Activated T-cell treated with anti-CD3 and anti-CD28 coated beads, Interleukin-2, amount 50 U/mL, for 24 hours (primary cell): ENCODE measurements around the gene GPR132.
"Not testable (repeated sequence)": the region's sequence is repeated elsewhere in the genome, so short reads cannot be mapped to it uniquely, and the experiment has no call there.

Experiments used
- DNase-seq: peaks from one replicate; pipeline ENCODE4 v3.0.0-alpha.2; 2020
- H3K27ac Mint-ChIP-seq: 2 replicates; pipeline ENCODE4 v1.8.0; 2020; ENCODE audit warnings: mild to moderate bottlenecking, mixed read lengths
- H3K27me3 Mint-ChIP-seq: 2 replicates; pipeline ENCODE4 v1.8.0; 2020; ENCODE audit warnings: mixed read lengths
- H3K36me3 Mint-ChIP-seq: 2 replicates; pipeline ENCODE4 v1.8.0; 2020; ENCODE audit warnings: low read depth, mixed read lengths
- H3K4me1 Mint-ChIP-seq: 2 replicates; pipeline ENCODE4 v1.8.0; 2020; ENCODE audit warnings: low read depth, mixed read lengths
- H3K4me3 Mint-ChIP-seq: 2 replicates; pipeline ENCODE4 v1.8.0; 2020; ENCODE audit warnings: mild to moderate bottlenecking, moderate library complexity, mixed read lengths
- H3K9me3 Mint-ChIP-seq: 2 replicates; pipeline ENCODE4 v1.8.0; 2020; ENCODE audit warnings: mixed read lengths

Gene GPR132

DNA sequence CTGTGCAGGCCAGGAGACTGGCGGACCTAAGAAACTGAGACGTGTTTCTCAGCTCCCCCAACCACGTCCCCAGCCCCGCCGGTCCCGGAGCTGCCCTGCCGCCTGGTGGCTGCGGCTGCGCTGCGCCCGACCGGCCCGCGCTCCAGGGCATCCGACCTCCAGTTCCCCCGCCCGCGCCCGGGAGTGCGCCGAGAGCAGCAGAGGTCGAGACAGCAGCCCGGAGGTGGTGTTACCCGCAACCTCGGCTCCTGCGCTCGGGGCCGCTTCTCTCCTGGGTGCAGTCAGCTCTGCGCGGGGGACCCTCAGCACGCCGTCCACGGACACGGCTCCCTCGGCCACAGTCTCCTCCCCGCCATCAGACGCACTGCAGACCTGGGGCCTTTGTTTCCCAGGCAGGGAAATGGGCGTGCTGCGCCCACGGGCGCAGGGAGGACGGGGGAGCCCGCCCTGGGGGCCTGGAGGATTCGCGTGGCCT, 21.6 kb upstream of the GPR132 start:
- Mint-ChIP-seq H3K27me3 (peaks cover 2% of the 10 kb centered on the region), H3K27ac (peak overlapping the region; percentile 76)

DNA sequence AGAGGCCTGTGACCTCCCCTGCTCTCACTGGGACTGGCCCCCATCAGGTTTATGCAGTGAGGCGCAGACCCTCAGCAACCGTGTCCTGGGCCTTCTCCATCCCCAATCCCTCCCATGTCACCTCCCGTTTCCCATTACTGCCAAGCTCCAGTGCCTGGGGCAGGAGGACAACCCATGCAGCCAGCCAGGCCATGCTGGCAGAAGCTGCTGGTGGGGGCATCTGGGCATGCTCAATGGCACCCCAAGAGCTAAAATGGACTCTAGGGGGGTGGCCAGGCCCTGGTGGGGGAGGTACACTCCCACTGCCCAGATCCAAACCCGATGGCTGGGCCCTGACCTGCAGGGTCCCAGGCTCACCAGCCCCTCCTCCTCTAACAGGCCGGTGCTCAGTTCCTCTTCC, 20.5 kb upstream of the GPR132 start:
- Mint-ChIP-seq H3K9me3 (no peaks in the 10 kb centered on the region), H3K27me3 (peaks cover 2% of the 10 kb centered on the region), H3K27ac (no peak overlapping the region)

More for the DNA sequence above, 21.6 kb upstream of the GPR132 start:
- DNase-seq: peak; percentile 91
- H3K36me3 Mint-ChIP-seq: no peaks in the 10 kb centered on the region
- H3K4me3 Mint-ChIP-seq: peak overlapping the region; percentile 79
- no peaks in the 10 kb centered on the region for H3K9me3 Mint-ChIP-seq
- peaks cover 21% of the 10 kb centered on the region for H3K4me1 Mint-ChIP-seq

GRCh38 chr14:105084741-105085571, 19.7 kb upstream of the GPR132 start:
- Mint-ChIP-seq H3K27ac (no peak overlapping the region), H3K4me3 (no peak overlapping the region), H3K27me3 (peaks cover 2% of the 10 kb centered on the region), H3K36me3 (no peaks in the 10 kb centered on the region), H3K4me1 (peaks cover 16% of the 10 kb centered on the region), H3K9me3 (no peaks in the 10 kb centered on the region)
- no peak for DNase-seq

More for the DNA sequence above, 20.5 kb upstream of the GPR132 start:
- Mint-ChIP-seq H3K4me3 (no peak overlapping the region), H3K4me1 (peaks cover 20% of the 10 kb centered on the region), H3K36me3 (no peaks in the 10 kb centered on the region)
- no peak for DNase-seq

- Mint-ChIP-seq H3K27ac (no peak overlapping the region), H3K4me1 (peaks cover 16% of the 10 kb centered on the region), H3K27me3 (peaks cover 2% of the 10 kb centered on the region), H3K4me3 (no peak overlapping the region), H3K9me3 (no peaks in the 10 kb centered on the region), H3K36me3 (no peaks in the 10 kb centered on the region)
- no peak for DNase-seq
These were observed 18.9 kb upstream of the GPR132 start for GRCh38 chr14:105083926-105084685.

- Mint-ChIP-seq H3K9me3 (no peaks in the 10 kb centered on the region), H3K36me3 (no peaks in the 10 kb centered on the region), H3K27ac (no peak overlapping the region), H3K4me3 (no peak overlapping the region), H3K4me1 (peaks cover 15% of the 10 kb centered on the region), H3K27me3 (no peaks in the 10 kb centered on the region)
- peak; percentile 3 for DNase-seq
These were observed 17.5 kb upstream of the GPR132 start for GRCh38 chr14:105082703-105083102.

- not testable (repeated sequence) for H3K36me3 Mint-ChIP-seq, H3K4me3 Mint-ChIP-seq, H3K9me3 Mint-ChIP-seq, DNase-seq, H3K27me3 Mint-ChIP-seq, H3K27ac Mint-ChIP-seq
- peaks cover 22% of the 10 kb centered on the region for H3K4me1 Mint-ChIP-seq
These were observed 16.2 kb upstream of the GPR132 start for GRCh38 chr14:105081473-105081872.

DNA sequence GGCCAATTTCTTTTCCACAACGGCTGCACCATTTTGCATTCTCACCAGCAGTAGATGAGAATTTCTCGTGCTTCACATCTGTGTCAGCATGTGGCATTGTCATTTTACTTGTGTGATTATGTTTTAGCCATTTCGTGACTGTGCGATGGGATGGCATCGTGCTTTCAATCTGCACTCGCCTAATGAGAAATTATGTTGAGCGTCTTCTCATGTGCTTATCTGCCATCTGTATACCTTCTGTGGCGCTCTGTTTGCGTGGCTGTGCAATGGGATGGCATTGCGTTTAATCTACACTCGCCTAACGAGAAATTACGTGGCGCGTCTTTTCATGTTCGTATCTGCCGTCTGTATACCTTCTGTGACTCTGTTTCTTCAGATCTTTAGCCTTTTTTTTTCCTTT, 14.9 kb upstream of the GPR132 start:
- no peaks in the 10 kb centered on the region for H3K9me3 Mint-ChIP-seq
- peaks cover 24% of the 10 kb centered on the region for H3K4me1 Mint-ChIP-seq
- DNase-seq: no peak
- no peaks in the 10 kb centered on the region for H3K27me3 Mint-ChIP-seq
- no peaks in the 10 kb centered on the region for H3K36me3 Mint-ChIP-seq
- no peak overlapping the region for H3K27ac Mint-ChIP-seq
- no peak overlapping the region for H3K4me3 Mint-ChIP-seq

DNA sequence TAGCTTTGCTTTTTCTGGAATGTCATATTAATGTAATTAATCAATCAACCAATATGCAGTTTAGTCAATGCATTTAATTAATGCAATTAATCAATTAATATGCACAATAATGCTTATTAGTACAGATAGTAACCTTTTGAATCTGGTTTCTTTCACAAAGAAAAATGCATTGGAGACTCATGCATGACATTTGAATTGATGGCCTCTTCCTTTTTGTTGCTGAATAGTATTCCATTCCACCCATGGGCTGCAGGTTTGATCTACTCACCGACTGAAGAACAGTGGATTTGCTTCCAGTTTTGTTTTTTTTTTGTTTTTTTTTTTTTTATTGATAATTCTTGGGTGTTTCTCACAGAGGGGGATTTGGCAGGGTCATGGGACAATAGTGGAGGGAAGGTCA, 13.1 kb upstream of the GPR132 start:
- Mint-ChIP-seq H3K36me3 (no peaks in the 10 kb centered on the region), H3K27ac (no peak overlapping the region), H3K4me3 (no peak overlapping the region), H3K27me3 (no peaks in the 10 kb centered on the region), H3K9me3 (no peaks in the 10 kb centered on the region), H3K4me1 (peaks cover 24% of the 10 kb centered on the region)
- no peak for DNase-seq

DNA sequence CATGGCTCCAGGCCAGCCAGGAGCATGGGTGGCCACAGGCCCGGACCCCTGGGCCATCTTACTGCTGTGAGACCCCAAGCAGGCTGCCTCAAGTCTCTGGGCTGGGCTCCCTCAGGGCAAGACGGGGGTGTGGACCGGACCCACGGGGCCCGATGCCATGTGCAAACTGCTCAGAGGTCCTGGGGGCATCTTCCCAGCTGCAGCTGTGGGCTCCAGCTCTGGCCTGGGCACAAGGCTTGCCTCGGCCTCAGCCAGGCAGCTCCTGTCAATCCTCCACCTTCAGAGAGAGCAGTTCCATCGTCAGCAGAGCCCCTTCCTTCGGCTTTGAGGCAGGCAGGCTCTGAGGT, 12.4 kb upstream of the GPR132 start:
- no peaks in the 10 kb centered on the region for H3K36me3 Mint-ChIP-seq
- no peak for DNase-seq
- no peak overlapping the region for H3K4me3 Mint-ChIP-seq
- no peak overlapping the region for H3K27ac Mint-ChIP-seq
- no peaks in the 10 kb centered on the region for H3K27me3 Mint-ChIP-seq
- H3K9me3 Mint-ChIP-seq: no peaks in the 10 kb centered on the region
- peaks cover 24% of the 10 kb centered on the region for H3K4me1 Mint-ChIP-seq

GRCh38 chr14:105076805-105077648, 11.8 kb upstream of the GPR132 start:
- no peaks in the 10 kb centered on the region for H3K9me3 Mint-ChIP-seq
- no peak for DNase-seq
- H3K36me3 Mint-ChIP-seq: no peaks in the 10 kb centered on the region
- peak overlapping the region; percentile 84 for H3K27ac Mint-ChIP-seq
- H3K27me3 Mint-ChIP-seq: no peaks in the 10 kb centered on the region
- no peak overlapping the region for H3K4me3 Mint-ChIP-seq
- H3K4me1 Mint-ChIP-seq: peaks cover 27% of the 10 kb centered on the region

GRCh38 chr14:105076296-105076804, 11.1 kb upstream of the GPR132 start:
- no peaks in the 10 kb centered on the region for H3K27me3 Mint-ChIP-seq
- H3K4me1 Mint-ChIP-seq: peaks cover 32% of the 10 kb centered on the region
- no peaks in the 10 kb centered on the region for H3K36me3 Mint-ChIP-seq
- DNase-seq: no peak
- peak overlapping the region; percentile 84 for H3K27ac Mint-ChIP-seq
- no peak overlapping the region for H3K4me3 Mint-ChIP-seq
- H3K9me3 Mint-ChIP-seq: no peaks in the 10 kb centered on the region

DNA sequence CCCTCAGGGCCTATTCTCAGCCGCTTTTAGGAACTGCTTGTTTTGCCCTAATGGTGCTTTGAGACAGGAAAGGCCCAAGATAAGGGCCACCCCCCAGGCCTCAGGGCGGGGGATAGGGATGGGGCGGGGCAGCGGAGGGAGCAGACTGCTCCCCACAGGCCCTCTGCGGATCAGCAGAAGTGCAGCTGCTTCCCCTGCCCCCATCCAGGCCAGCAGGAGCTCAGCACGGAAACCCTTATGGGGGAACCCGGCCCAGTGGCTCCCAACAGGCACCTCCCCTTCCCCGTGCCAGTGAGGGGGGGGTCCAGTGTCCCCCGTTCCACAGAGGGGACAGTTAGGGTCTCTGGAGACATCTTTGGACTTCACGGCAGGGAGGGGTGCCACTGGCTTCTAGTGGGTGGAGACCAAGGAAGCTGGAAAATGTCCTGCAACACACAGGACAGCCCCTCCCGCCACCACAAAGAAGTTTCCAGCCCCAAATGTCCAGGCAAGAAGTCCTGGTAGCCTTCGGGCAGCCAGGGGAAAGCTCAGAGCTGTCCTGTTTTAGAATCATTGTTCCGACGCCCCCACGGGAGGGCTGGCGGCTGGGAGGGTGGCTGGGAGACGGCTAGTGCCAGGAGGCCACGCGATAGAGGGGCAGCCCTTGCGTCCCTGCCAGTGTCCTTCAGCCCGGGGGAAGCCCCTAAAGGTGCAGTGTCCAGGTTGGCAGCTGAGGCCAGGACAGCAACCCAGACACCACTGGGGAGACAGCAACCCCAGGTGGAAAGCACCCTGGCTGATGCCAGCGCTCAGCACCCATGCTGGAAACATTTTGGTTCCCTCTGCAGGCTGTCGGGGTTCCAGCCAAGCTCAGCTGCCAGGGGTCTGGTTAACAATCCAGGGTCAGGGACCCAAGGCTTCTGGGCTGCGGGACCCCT, 10.4 kb upstream of the GPR132 start:
- H3K9me3 Mint-ChIP-seq: no peaks in the 10 kb centered on the region
- H3K36me3 Mint-ChIP-seq: no peaks in the 10 kb centered on the region
- peak overlapping the region; percentile 33 for H3K27ac Mint-ChIP-seq
- H3K4me1 Mint-ChIP-seq: peaks cover 36% of the 10 kb centered on the region
- H3K4me3 Mint-ChIP-seq: no peak overlapping the region
- DNase-seq: no peak
- no peaks in the 10 kb centered on the region for H3K27me3 Mint-ChIP-seq

DNA sequence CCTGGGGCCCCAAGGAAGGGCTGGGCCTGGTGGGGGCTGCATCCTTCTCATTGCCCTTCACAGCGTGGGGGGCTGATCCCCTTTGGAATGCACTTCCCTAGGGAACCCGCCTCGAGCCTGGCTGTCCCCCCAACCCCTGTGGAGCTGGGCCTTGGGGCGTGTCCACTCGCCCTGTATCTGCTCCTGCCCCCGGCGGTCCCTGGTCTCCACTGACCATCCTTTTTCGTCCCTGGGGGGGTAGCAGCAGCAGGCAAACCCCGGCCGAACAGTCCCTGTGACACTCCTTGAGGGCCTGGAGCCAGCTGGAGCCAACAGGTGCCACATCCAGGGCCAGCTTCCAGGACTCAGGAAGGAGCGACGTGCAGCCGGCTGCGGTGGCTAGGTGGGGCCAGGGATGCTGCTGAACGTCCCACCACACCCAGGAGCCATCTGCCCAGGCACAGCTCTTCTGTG, 9.4 kb upstream of the GPR132 start:
- Mint-ChIP-seq H3K27me3 (no peaks in the 10 kb centered on the region), H3K9me3 (no peaks in the 10 kb centered on the region), H3K36me3 (no peaks in the 10 kb centered on the region), H3K4me1 (peaks cover 47% of the 10 kb centered on the region), H3K27ac (no peak overlapping the region), H3K4me3 (no peak overlapping the region)
- no peak for DNase-seq
